ENCODE results near the gene C6orf15.

GRCh38 chr6:31079656-31080261 is 32.6 kb downstream of the C6orf15 start:
- TF ChIP-seq EP300 (conservative IDR thresholded peaks at IDR 0.05; ENCODE audit: poor library complexity, severe bottlenecking): no peak
- peak; percentile 82 for TF ChIP-seq RAD21 (conservative IDR thresholded peaks at IDR 0.05)
